Right hindlimb (tissue), 1 donor: ENCODE measurements around the gene FOXL1.

Experiments
- DNase-seq: peaks from one replicate; pipeline ENCODE4 v3.0.0-alpha.2; 2018

Gene FOXL1

DNA sequence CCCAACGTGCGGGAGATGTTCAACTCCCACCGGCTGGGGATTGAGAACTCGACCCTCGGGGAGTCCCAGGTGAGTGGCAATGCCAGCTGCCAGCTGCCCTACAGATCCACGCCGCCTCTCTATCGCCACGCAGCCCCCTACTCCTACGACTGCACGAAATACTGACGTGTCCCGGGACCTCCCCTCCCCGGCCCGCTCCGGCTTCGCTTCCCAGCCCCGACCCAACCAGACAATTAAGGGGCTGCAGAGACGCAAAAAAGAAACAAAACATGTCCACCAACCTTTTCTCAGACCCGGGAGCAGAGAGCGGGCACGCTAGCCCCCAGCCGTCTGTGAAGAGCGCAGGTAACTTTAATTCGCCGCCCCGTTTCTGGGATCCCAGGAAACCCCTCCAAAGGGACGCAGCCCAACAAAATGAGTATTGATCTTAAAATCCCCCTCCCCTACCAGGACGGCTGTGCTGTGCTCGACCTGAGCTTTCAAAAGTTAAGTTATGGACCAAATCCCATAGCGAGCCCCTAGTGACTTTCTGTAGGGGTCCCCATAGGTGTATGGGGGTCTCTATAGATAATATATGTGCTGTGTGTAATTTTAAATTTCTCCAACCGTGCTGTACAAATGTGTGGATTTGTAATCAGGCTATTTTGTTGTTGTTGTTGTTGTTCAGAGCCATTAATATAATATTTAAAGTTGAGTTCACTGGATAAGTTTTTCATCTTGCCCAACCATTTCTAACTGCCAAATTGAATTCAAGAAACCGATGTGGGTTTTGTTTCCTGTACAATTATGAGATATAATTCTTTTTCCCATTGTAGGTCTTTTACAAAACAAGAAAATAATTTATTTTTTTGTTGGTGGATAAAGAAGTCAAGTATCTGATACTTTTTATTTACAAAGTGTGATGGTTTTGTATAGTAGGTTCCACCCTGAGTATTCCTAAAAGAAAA is 9.4 kb upstream of the FOXL1 start:
- no peak for DNase-seq

DNA sequence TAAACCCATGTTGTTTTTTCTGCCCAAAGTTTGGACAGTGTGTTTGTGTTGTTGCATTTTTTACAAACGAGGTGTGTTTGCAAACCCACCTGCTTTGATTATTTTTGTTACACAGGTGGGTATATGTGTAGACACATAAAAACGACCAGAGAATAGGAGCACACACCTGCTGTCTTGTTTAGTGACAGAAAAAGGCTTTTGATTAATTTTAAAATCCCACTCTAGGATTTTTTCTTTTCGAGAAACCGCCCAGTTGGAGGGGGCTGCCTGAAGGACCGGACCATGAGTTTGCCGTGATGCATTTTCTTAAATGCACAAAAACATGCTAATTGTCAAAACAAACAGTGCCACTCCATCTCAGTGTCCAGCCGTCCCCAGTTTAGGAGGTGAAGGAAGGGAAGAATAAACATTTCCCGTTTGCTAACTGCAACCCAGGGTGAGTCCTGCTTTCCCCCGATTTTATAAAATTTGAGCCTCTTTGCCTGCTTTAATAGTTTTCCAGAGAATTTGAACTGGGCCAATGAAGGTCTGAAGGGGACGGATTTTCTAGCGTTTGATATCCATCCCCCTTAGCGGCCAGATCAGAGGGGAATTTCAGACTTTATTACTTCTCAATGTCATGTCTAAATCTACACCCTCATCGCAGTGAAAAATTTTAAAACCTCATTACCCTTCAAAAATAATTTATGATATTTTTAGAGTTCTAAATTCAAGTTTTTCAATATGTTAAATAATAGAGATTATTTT is 8.5 kb upstream of the FOXL1 start:
- no peak for DNase-seq

GRCh38 chr16:86570558-86571529 is 7.5 kb upstream of the FOXL1 start:
- DNase-seq = no peak

- no peak for DNase-seq
Measured at GRCh38 chr16:86571530-86571915, 6.8 kb upstream of the FOXL1 start.

- no peak for DNase-seq
Measured at GRCh38 chr16:86572041-86572521, 6.3 kb upstream of the FOXL1 start.

DNA sequence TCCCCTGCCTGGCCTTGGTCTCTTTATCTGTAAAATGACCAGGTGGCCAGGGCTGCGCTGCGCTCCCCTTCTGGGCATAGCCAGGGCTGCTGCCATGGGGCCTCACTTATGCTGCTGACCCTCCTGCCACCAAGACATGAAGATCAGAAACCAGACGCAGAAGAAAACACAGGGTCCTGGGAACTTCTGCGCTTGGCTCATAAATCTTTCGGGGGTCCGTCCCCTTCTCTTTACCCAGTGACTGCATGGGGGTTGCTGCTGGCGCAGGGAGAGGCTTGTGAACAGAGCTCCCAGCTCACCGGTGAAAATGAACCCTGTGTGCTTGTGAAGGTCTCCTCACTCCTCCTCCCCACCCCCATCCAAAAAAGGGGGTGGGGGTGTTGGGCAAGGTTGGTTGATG is 5.7 kb upstream of the FOXL1 start:
- no peak for DNase-seq

DNA sequence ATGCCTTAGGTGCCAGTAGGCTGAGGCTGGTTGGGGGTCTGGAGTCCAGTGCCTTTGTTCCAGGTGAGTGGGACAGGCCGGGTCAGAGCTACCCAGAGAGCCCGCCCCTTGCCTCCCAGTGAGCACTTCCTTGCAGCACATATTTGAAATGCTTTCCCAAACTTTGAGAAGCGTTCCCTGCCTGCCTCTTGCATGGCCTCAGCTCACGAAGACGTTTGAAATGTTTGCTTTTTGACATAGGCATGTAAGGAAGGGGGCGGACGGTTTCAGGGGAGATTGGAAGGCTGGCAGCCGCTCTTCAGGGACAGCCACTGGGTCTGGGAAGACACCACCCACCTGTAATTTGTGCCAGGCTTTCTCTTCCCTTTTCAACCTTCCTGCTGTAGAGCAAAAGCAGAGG is 5.1 kb upstream of the FOXL1 start:
- no peak for DNase-seq

DNA sequence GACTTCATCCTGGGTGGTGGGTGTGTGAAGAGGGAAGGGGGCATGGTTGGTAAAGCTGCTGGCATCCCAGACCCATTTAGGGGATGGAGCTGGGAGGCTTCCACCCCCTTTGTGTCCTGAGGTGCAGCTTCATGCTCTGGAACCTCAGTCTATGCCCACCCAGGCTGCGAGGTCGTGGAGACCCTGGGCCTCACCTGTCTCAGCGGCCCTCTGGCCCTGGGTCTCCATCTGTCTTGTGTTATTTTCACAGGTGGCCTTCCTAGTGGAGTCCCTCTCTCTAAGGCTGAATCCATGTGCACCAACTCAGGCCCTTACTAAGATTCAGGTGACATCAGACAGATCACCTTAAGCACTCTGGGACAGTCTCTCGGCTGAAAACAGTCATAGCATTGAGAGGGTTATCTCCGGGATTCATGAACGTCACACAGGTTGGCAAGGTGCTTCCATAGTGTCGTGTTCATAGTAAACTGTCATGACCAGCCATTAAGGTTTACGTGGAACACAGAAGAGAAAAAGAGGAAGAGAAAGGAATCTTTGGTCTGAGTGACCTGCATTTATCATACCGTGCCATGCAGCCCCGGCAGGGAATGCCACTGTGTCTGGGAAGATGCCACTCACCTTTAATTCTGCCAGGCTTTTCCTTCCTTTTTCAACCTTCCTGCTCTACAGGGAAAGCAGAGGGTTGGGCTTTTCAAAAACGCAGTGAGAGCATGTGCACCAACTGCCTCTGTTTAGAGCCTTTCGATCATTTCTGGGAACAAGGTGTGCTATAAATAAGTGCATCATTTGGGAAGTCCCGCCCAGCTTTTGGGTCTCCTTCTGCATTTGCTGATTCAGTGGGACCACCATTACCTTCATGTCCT is 4.5 kb upstream of the FOXL1 start:
- DNase-seq = no peak

- DNase-seq = no peak
Measured at GRCh38 chr16:86574646-86575045, 3.7 kb upstream of the FOXL1 start.

GRCh38 chr16:86575095-86575685 is 3.2 kb upstream of the FOXL1 start:
- no peak for DNase-seq

- DNase-seq = peak; percentile 80
Measured at GRCh38 chr16:86575754-86576557, 2.4 kb upstream of the FOXL1 start.

GRCh38 chr16:86576591-86577313 is 1.6 kb upstream of the FOXL1 start:
- peak; percentile 20 for DNase-seq

GRCh38 chr16:86577314-86577971 is 906 bp upstream of the FOXL1 start:
- no peak for DNase-seq

GRCh38 chr16:86578611-86579267 is 390 bp downstream of the FOXL1 start:
- DNase-seq = peak; percentile 23

DNA sequence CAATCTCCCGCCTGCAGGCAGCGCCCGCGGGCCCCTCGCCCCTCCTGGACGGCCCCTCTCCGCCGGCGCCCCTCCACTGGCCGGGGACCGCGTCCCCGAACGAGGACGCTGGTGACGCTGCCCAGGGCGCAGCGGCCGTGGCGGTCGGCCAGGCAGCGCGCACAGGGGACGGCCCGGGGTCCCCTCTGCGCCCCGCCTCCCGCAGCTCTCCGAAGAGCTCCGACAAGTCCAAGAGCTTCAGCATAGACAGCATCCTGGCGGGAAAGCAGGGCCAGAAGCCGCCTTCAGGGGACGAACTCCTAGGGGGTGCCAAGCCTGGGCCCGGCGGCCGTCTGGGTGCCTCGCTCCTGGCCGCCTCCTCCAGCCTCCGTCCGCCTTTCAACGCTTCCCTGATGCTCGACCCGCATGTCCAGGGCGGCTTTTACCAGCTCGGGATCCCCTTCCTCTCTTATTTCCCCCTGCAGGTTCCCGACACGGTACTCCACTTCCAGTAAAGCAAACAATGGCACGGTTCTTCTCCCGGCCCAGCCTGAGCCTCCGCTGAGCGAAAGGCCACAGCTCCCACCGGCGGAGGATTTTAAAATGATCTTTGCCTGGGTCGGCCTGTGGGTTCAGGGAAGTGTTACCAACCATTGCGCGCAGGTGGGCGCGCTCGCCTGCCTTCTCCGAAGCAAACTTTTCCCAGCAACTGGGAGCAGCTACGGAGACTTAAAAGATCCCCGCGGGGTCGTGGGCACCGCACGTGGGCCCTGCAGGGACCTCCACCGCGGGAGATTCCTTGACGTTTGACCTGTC is 1.1 kb downstream of the FOXL1 start:
- DNase-seq = peak; percentile 23

GRCh38 chr16:86580063-86580790 is 1.9 kb downstream of the FOXL1 start:
- DNase-seq = no peak

DNA sequence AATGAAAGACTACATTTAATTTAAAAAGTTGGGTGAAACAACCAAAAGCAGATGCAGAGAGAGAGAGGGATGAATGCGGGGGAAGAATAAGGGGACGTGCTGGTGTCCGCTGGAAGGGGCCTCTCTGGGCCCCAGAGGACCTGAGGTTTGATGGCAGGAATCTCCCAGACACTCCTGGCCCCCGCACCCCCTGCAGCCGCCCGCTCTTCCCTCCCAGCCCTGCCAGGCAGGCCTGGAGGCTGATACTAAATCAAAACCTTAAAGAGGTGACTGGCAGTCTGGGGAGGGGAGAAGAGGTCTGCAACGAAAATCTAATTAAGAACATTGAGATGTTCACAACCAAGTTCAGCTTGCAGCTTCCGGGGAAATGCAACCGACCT is 2.4 kb downstream of the FOXL1 start:
- no peak for DNase-seq
